GM12878 (cell line): ENCODE results near the gene KCNIP3. TPM values are rescaled to one million over a fixed set of nuclear protein-coding genes. Genes with fewer than 3 reads are reported as not detected.

Experiments used
- DPF2 ChIP-seq: fragments of 450-650 bp; IDR thresholded peaks from 2 replicates; pipeline ENCODE4 v1.6.1; 2017; ENCODE audit warnings: mild to moderate bottlenecking
- FOS ChIP-seq: IDR thresholded peaks from 3 replicates; pipeline ENCODE4 v1.6.1; 2011; ENCODE audit warnings: borderline replicate concordance; ENCODE audit not compliant: insufficient read length; ENCODE audit errors: extremely low read depth
- GATAD2B ChIP-seq: fragments of 450-650 bp; conservative IDR thresholded peaks from 2 replicates; pipeline ENCODE4 v1.6.1; 2017; ENCODE audit warnings: low read depth, mild to moderate bottlenecking, moderate library complexity
- HDAC6 ChIP-seq: fragments of 200-600 bp; sonication (generic); IDR thresholded peaks from one replicate; pipeline ENCODE4 v1.8.0; 2017; ENCODE audit warnings: antibody characterized with exemption; ENCODE audit not compliant: unreplicated experiment
- MEF2B ChIP-seq: fragments of 450-650 bp; IDR thresholded peaks from 2 replicates; pipeline ENCODE4 v1.6.1; 2018; ENCODE audit warnings: mild to moderate bottlenecking, moderate library complexity; ENCODE audit not compliant: partially characterized antibody, poor library complexity, severe bottlenecking
- NFYA ChIP-seq: IDR thresholded peaks from 2 replicates; pipeline ENCODE4 v1.6.1; 2011; ENCODE audit warnings: low read depth, mild to moderate bottlenecking, low read length, improper control_type of control experiment, borderline replicate concordance
- NRF1 ChIP-seq: conservative IDR thresholded peaks from 2 replicates; pipeline ENCODE4 v1.6.1; 2011; ENCODE audit warnings: mild to moderate bottlenecking, low read depth, low read length, improper control_type of control experiment
- PRDM15 ChIP-seq: fragments of 450-650 bp; formaldehyde crosslinking; IDR thresholded peaks from 2 replicates; pipeline ENCODE4 v1.4.0; 2020; ENCODE audit warnings: mild to moderate bottlenecking, moderate library complexity
- RELA ChIP-seq: fragments of 450-650 bp; IDR thresholded peaks from 2 replicates; pipeline ENCODE4 v1.8.0; 2014; ENCODE audit warnings: borderline replicate concordance; ENCODE audit not compliant: partially characterized antibody
- RFX5 ChIP-seq: IDR thresholded peaks from 2 replicates; pipeline ENCODE4 v1.6.1; 2011; ENCODE audit warnings: low read depth, low read length, improper control_type of control experiment
- SMARCA5 ChIP-seq: fragments of 450-650 bp; IDR thresholded peaks from 2 replicates; pipeline ENCODE4 v1.6.1; 2017; ENCODE audit warnings: mild to moderate bottlenecking
- TBL1XR1 ChIP-seq: IDR thresholded peaks from 2 replicates; pipeline ENCODE4 v1.6.1; 2012; ENCODE audit warnings: low read depth, low read length, improper control_type of control experiment
- TCF3 ChIP-seq: IDR thresholded peaks from 2 replicates; pipeline ENCODE4 v1.6.1; 2012; ENCODE audit warnings: low read depth, mild to moderate bottlenecking, low read length, borderline replicate concordance; ENCODE audit not compliant: insufficient read depth
- USF1 ChIP-seq: IDR thresholded peaks from 2 replicates; pipeline ENCODE4 v1.6.1; 2011; ENCODE audit warnings: borderline replicate concordance, low read depth, mild to moderate bottlenecking, moderate library complexity, mixed read lengths, low read length; ENCODE audit not compliant: insufficient read depth; ENCODE audit errors: extremely low read length
- polyA plus RNA-seq, 11 experiments: library from polyadenylated mRNA; depleted of rRNA in 4 of 11; unstranded in 6 of 11; stranded (reverse) in 5 of 11; fragments of >200 nt; fragmentation: Nextera tagmentation in 4 of 11; fragmentation: Illumina TruSeq in 1 of 11; extraction: Ambion mirVana in 4 of 11; extraction: Trizol in 1 of 11; gene quantifications; 1 replicate in 1 of 11; 2 replicates in 10 of 11; pipeline versions ENCODE4 v1.2.1 to v1.2.3, GENCODE V29; 2011 to 2016; ENCODE audit warnings: inconsistent platforms in 2 of 11, missing spikeins in 2 of 11, low read depth in 1 of 11
- total RNA-seq, 4 experiments: library from RNA; depleted of rRNA in 3 of 4; stranded (reverse); fragments of >200 nt in 3 of 4; fragmentation: Illumina TruSeq in 1 of 4; extraction: Trizol in 1 of 4; gene quantifications; 2 replicates each; pipeline versions ENCODE4 v1.2.1 to v1.2.3, GENCODE V29; 2013 to 2021

Gene KCNIP3
- total and polyA plus RNA-seq, 10 of the 15 experiments (the other 5 are each of a cell fraction or from before 2014, with no cell fraction given) = not detected

- no peak for TF ChIP-seq GATAD2B
- no peak for TF ChIP-seq RELA
- TF ChIP-seq FOS = no peak
- TF ChIP-seq MEF2B = no peak
- no peak for TF ChIP-seq NFYA
- TF ChIP-seq DPF2 = no peak
- no peak for TF ChIP-seq NRF1
- no peak for TF ChIP-seq HDAC6
- TF ChIP-seq PRDM15 (CRISPR knock-in tag) = no peak
- no peak for TF ChIP-seq TBL1XR1
- TF ChIP-seq SMARCA5 = no peak
- no peak for TF ChIP-seq USF1
- no peak for TF ChIP-seq RFX5
- no peak for TF ChIP-seq TCF3
Observed at GRCh38 chr2:95380280-95380679, 83.1 kb downstream of the KCNIP3 start (continued).
